Left ventricle myocardium inferior (tissue), 1 donor: ENCODE measurements around the gene RPP40. TPM values are rescaled to one million over a fixed set of nuclear protein-coding genes. Genes with fewer than 3 reads are reported as not detected.
A peak's percentile ranks its signal among the peaks of the same experiment; 100 is the strongest.

Experiments used
- DNase-seq: peaks from one replicate; pipeline ENCODE4 v3.0.0-alpha.2; 2020
- H3K27ac ChIP-seq: fragments of 200-600 bp; replicated peaks from 2 replicates; pipeline ENCODE4 v1.8.0; 2021
- H3K27me3 ChIP-seq: fragments of 200-600 bp; 2 replicates; pipeline ENCODE4 v1.8.0; 2021; ENCODE audit warnings: low read depth
- H3K36me3 ChIP-seq: fragments of 200-600 bp; 2 replicates; pipeline ENCODE4 v1.8.0; 2021
- H3K4me1 ChIP-seq: fragments of 200-600 bp; 2 replicates; pipeline ENCODE4 v1.8.0; 2021
- H3K4me3 ChIP-seq: fragments of 200-600 bp; 2 replicates; pipeline ENCODE4 v1.8.0; 2021; ENCODE audit warnings: mild to moderate bottlenecking, moderate library complexity
- H3K9me3 ChIP-seq: fragments of 200-600 bp; replicated peaks from 2 replicates; pipeline ENCODE4 v1.8.0; 2021
- intact Hi-C: fragments of 100-400 bp; cut with micrococcal nuclease; formaldehyde crosslinking; loops from one replicate; pipeline ENCODE4 v1.11.0; 2022
- total RNA-seq: library from RNA; stranded (reverse); fragmentation: NEBNext Ultra II Directional; extraction: Animal tissue kit (Norgen Biotek cat#: 25700); gene quantifications from one replicate; pipeline ENCODE4 v1.2.1, GENCODE V29; 2021
- TF ChIP-seq, protein P1 (sequence below): fragments of 200-600 bp; IDR thresholded peaks from 2 replicates; pipeline ENCODE4 v1.8.0; 2021; ENCODE audit warnings: antibody characterized with exemption, mild to moderate bottlenecking, borderline replicate concordance
- donor health status: DM: no; HTN: yes; CAD: no; lungs with severe emphysema.

Gene RPP40
- total RNA-seq, 1 donor from 2014 or later, result 2.7 TPM

GRCh38 chr6:5028921-5029320 is 25.1 kb upstream of the RPP40 start:
- H3K4me3 ChIP-seq, result no peak overlapping the region
- DNase-seq, result no peak
- H3K27ac ChIP-seq, result no peak overlapping the region
- peaks cover 12% of the 10 kb centered on the region for H3K4me1 ChIP-seq
- TF ChIP-seq, protein P1, sequence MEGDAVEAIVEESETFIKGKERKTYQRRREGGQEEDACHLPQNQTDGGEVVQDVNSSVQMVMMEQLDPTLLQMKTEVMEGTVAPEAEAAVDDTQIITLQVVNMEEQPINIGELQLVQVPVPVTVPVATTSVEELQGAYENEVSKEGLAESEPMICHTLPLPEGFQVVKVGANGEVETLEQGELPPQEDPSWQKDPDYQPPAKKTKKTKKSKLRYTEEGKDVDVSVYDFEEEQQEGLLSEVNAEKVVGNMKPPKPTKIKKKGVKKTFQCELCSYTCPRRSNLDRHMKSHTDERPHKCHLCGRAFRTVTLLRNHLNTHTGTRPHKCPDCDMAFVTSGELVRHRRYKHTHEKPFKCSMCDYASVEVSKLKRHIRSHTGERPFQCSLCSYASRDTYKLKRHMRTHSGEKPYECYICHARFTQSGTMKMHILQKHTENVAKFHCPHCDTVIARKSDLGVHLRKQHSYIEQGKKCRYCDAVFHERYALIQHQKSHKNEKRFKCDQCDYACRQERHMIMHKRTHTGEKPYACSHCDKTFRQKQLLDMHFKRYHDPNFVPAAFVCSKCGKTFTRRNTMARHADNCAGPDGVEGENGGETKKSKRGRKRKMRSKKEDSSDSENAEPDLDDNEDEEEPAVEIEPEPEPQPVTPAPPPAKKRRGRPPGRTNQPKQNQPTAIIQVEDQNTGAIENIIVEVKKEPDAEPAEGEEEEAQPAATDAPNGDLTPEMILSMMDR, result no peak
- no peaks in the 10 kb centered on the region for H3K36me3 ChIP-seq
- intact Hi-C loops, result no loop called here
- no peaks in the 10 kb centered on the region for H3K9me3 ChIP-seq
- H3K27me3 ChIP-seq, result no peaks in the 10 kb centered on the region

- H3K4me3 ChIP-seq, result no peak overlapping the region
- H3K27me3 ChIP-seq, result no peaks in the 10 kb centered on the region
- TF ChIP-seq, protein P1, result no peak
- DNase-seq, result no peak
- no peaks in the 10 kb centered on the region for H3K9me3 ChIP-seq
- H3K36me3 ChIP-seq, result no peaks in the 10 kb centered on the region
- intact Hi-C loops, result no loop called here
- peaks cover 12% of the 10 kb centered on the region for H3K4me1 ChIP-seq
- no peak overlapping the region for H3K27ac ChIP-seq
Measured at GRCh38 chr6:5028301-5028700, 24.5 kb upstream of the RPP40 start.

- intact Hi-C loops, result no loop called here
Measured at GRCh38 chr6:5025911-5026819, 22.3 kb upstream of the RPP40 start.

DNA sequence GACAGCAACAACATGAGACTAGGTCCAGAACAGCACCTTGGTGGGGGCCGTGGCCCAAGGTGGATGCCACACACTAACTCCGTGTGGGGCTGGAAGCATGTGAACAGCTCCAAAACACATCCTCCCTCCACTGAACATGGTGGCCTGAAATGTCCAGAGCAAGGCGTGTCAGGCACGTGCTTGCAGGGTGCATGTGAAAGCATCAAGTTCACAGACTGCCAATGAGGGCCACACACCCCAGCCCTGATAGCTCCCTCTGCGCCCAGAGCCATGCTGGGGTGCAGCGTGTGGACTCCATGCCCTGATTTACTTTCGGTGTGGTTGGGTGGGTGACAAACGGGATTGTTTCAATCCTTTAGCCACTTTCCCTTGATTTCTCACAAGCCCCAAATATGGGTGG is 20.1 kb upstream of the RPP40 start:
- no peak for DNase-seq

More at GRCh38 chr6:5025911-5026819, 22.3 kb upstream of the RPP40 start:
- Histone ChIP-seq H3K27ac (peak overlapping the region; percentile 51), H3K9me3 (no peaks in the 10 kb centered on the region), H3K27me3 (no peaks in the 10 kb centered on the region), H3K4me1 (peaks cover 12% of the 10 kb centered on the region), H3K36me3 (no peaks in the 10 kb centered on the region), H3K4me3 (peak overlapping the region; percentile 70)
- peak; percentile 58 for DNase-seq
- TF ChIP-seq, protein P1, result peak; percentile 29

GRCh38 chr6:5020142-5020541 is 16.3 kb upstream of the RPP40 start:
- Histone ChIP-seq H3K27me3 (no peaks in the 10 kb centered on the region), H3K4me1 (no peaks in the 10 kb centered on the region), H3K4me3 (no peak overlapping the region), H3K9me3 (no peaks in the 10 kb centered on the region), H3K27ac (no peak overlapping the region), H3K36me3 (no peaks in the 10 kb centered on the region)
- intact Hi-C loops, result no loop called here
- no peak for DNase-seq
- TF ChIP-seq, protein P1, result no peak

More for the DNA sequence above, 20.1 kb upstream of the RPP40 start:
- Histone ChIP-seq H3K27ac (no peak overlapping the region), H3K36me3 (no peaks in the 10 kb centered on the region), H3K9me3 (no peaks in the 10 kb centered on the region), H3K4me3 (no peak overlapping the region), H3K27me3 (no peaks in the 10 kb centered on the region), H3K4me1 (peaks cover 12% of the 10 kb centered on the region)
- intact Hi-C loops, result no loop called here
- TF ChIP-seq, protein P1, result no peak
